ENCODE measurements around the gene LGALS7.

LGALS7 gene

DNA sequence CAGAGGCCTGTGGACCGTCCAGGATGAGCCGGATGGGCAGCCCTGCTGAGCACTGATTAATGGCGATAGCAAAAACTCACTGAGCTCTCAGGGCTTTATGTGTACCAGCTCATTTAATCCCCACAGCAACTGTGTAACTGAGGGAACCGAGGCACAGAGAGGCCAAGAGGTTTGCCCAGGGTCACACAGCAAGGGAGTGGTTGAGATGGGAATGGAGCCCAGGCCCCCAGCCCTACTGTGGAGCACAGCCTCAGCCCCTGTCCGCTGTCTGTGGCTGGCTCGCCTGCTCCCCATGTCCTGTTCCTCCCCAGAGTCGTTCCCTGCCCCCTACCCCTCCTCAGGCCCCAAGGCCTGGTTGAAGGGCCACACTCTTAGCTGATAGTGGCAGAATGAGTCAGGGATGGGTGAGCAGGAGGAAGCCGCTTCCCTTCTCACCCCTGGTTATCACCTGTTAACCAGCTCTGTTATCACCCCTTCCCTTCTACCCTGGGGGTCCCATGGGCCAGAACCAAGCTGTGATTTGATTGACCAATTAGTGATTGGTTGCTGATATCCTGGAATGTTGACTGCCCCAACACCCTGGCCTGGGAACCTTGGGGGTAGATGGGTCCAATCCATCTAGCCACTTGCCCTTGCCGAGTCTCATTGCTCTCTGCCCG lies 50.2 kb downstream of the LGALS7 start:
- DNase-seq (ENCODE audit: extremely low read depth, insufficient read length) = no peak
- no peak overlapping the region for H3K4me3 ChIP-seq (replicated peaks; ENCODE audit: low read depth, low read length)
- no peak for TF ChIP-seq CTCF (IDR thresholded peaks at IDR 0.05; ENCODE audit: insufficient read depth, low read length, poor library complexity, severe bottlenecking)
- H3K36me3 ChIP-seq (ENCODE audit: control insufficient read depth, insufficient read depth, low read length) = peaks cover 56% of the 10 kb centered on the region
- H3K27me3 ChIP-seq (replicated peaks; ENCODE audit: control insufficient read depth, insufficient read depth, low read length) = no peaks in the 10 kb centered on the region

- TF ChIP-seq CTCF (IDR thresholded peaks at IDR 0.05; ENCODE audit: insufficient read depth, low read length, poor library complexity, severe bottlenecking) = no peak
- DNase-seq (ENCODE audit: extremely low read depth, insufficient read length) = no peak
- peaks cover 58% of the 10 kb centered on the region for H3K36me3 ChIP-seq (ENCODE audit: control insufficient read depth, insufficient read depth, low read length)
- H3K4me3 ChIP-seq (replicated peaks; ENCODE audit: low read depth, low read length) = no peak overlapping the region
- H3K27me3 ChIP-seq (replicated peaks; ENCODE audit: control insufficient read depth, insufficient read depth, low read length) = no peaks in the 10 kb centered on the region
These were observed 51.1 kb downstream of the LGALS7 start for GRCh38 chr19:38721979-38722773.

- peaks cover 57% of the 10 kb centered on the region for H3K36me3 ChIP-seq (ENCODE audit: control insufficient read depth, insufficient read depth, low read length)
- DNase-seq (ENCODE audit: extremely low read depth, insufficient read length) = no peak
- H3K4me3 ChIP-seq (replicated peaks; ENCODE audit: low read depth, low read length) = no peak overlapping the region
- H3K27me3 ChIP-seq (replicated peaks; ENCODE audit: control insufficient read depth, insufficient read depth, low read length) = no peaks in the 10 kb centered on the region
- no peak for TF ChIP-seq CTCF (IDR thresholded peaks at IDR 0.05; ENCODE audit: insufficient read depth, low read length, poor library complexity, severe bottlenecking)
These were observed 51.8 kb downstream of the LGALS7 start for GRCh38 chr19:38721496-38721895.

All from GM06990 (cell line).